ENCODE measurements around the gene FARP1. TPM values are rescaled to one million over a fixed set of nuclear protein-coding genes. Genes with fewer than 3 reads are reported as not detected.

FARP1 gene
- total and polyA plus RNA-seq, 2 of the 8 experiments (the other 6 are each of a cell fraction or from before 2014, with no cell fraction given) = 24.7 to 104 TPM

GRCh38 chr13:98492335-98493041, 349.6 kb downstream of the FARP1 start:
- Histone ChIP-seq H3K27ac (ENCODE audit: low read depth, low read length) (no peak overlapping the region), H2BK12ac (ENCODE audit: low read depth, low read length) (no peak overlapping the region; the same call in 1 of the 2 replicates), H4K20me1 (replicated peaks in 1 of 2; ENCODE audit: control insufficient read depth in 1 of 2, insufficient read depth in 2 of 2, low read length in 2 of 2) (peaks cover 12 to 28% of the 10 kb centered on the region in 2 experiments), H3K79me1 (ENCODE audit: low read depth, low read length) (peaks cover 24% of the 10 kb centered on the region), H3K23me2 (ENCODE audit: low read depth, low read length) (no peaks in the 10 kb centered on the region), H4K91ac (replicated peaks; ENCODE audit: insufficient read length, low read length) (no peak overlapping the region), H4K8ac (ENCODE audit: extremely low read depth, insufficient read depth, low read length) (no peak overlapping the region), H2AFZ (ENCODE audit: low read length) (no peak overlapping the region), H2BK5ac (ENCODE audit: low read depth, low read length) (no peak overlapping the region), H3K23ac (ENCODE audit: insufficient read length) (no peak overlapping the region), H3K9ac (replicated peaks in 1 of 4; ENCODE audit: extremely low read depth in 1 of 4, low read depth in 3 of 4, low read length in 3 of 4) (no peak overlapping the region), H3K27me3 (replicated peaks in 1 of 4; ENCODE audit: control insufficient read depth in 3 of 4, extremely low read depth in 1 of 4, insufficient read depth in 3 of 4, low read length in 3 of 4) (no peaks in the 10 kb centered on the region), H2BK15ac (ENCODE audit: low read length) (no peak overlapping the region), H3K4me3 (ENCODE audit: extremely low read depth in 1 of 4, insufficient read depth in 2 of 4, low read depth in 3 of 4, low read length in 4 of 4) (peak overlapping the region in 1 of 4 experiments; percentile 5; a peak in 2 of 8 replicates), H3K18ac (ENCODE audit: extremely low read depth, low read length) (no peak overlapping the region), H3K4me1 (replicated peaks in 1 of 4; ENCODE audit: control insufficient read depth in 3 of 4, insufficient read depth in 4 of 4, low read length in 3 of 4) (peaks cover 11 to 25% (median 23%) of the 10 kb centered on the region in 4 experiments), H3K9me3 (ENCODE audit: insufficient read depth in 2 of 2, low read depth in 1 of 2, low read length in 1 of 2) (no peaks in the 10 kb centered on the region), H3K4me2 (ENCODE audit: insufficient read depth in 1 of 2, low read depth in 2 of 2, low read length in 2 of 2) (peak overlapping the region; percentile 38 to 51; a peak in 3 of 4 replicates), H3K36me3 (ENCODE audit: control insufficient read depth in 2 of 4, insufficient read depth in 4 of 4, low read length in 3 of 4) (no peaks in the 10 kb centered on the region), H4K5ac (ENCODE audit: insufficient read length, low read depth, low read length) (peak overlapping the region; percentile 55), H3K79me2 (ENCODE audit: control insufficient read depth in 1 of 2, insufficient read depth in 2 of 2, low read length in 2 of 2) (peaks cover 0 to 94% of the 10 kb centered on the region in 2 experiments; a peak in 3 of 4 replicates), H2BK20ac (ENCODE audit: low read length) (no peak overlapping the region), H2BK120ac (replicated peaks; ENCODE audit: low read depth, low read length) (no peak overlapping the region), H3K56ac (replicated peaks; ENCODE audit: insufficient read length, low read depth, low read length) (no peak overlapping the region), H3K14ac (ENCODE audit: insufficient read length) (no peak overlapping the region), H3K4ac (replicated peaks; ENCODE audit: insufficient read length, low read depth, low read length) (no peak overlapping the region), H2AK5ac (ENCODE audit: low read depth, low read length) (no peak overlapping the region)
- POLR2A ChIA-PET (ENCODE audit: partially characterized antibody) = interaction anchor here (0.8 to 1.1 kb wide), 4 partner anchors 9 to 176 kb away, joined by 3 to 4 read pairs (median 3); no protein-coding TSS in a partner anchor
- CTCF ChIA-PET (ENCODE audit: partially characterized antibody) = interaction anchor here (0.7 to 1.3 kb wide), 3 partner anchors 9 to 179 kb away, joined by 3 read pairs; no protein-coding TSS in a partner anchor
- DNase-seq (ENCODE audit: low read depth in 1 of 2, low spot score in 2 of 2) (no peak), FAIRE-seq (no peak)
- 29% methylated on average over 6 of the region's 6 CpGs; no CpG with 5 or more reads in 1 of the 2 experiments for WGBS, 2 experiments (ENCODE audit: extremely low coverage in 1 of 2, insufficient coverage in 1 of 2, insufficient read length in 1 of 2, insufficient replicate concordance in 2 of 2, low coverage in 1 of 2, low lambda C conversion rate in 2 of 2, missing lambda C conversion rate in 1 of 2)
- TF ChIP-seq SRF (IDR thresholded peaks at IDR 0.05; ENCODE audit: low read depth, low read length) (no peak), RAD21 (IDR thresholded peaks at IDR 0.05 in 1 of 2, conservative IDR thresholded peaks at IDR 0.05 in 1 of 2; ENCODE audit: low read depth in 2 of 2, low read length in 2 of 2) (no peak), EGR1 (IDR thresholded peaks at IDR 0.05; ENCODE audit: borderline replicate concordance, low read depth, low read length) (no peak), MAFK (IDR thresholded peaks at IDR 0.05; ENCODE audit: low read depth, low read length) (no peak), BRCA1 (IDR thresholded peaks at IDR 0.05; ENCODE audit: low read depth, low read length) (no peak), POU5F1 (IDR thresholded peaks at IDR 0.05; ENCODE audit: low read depth, low read length) (no peak), KDM1A (IDR thresholded peaks at IDR 0.05; ENCODE audit: borderline replicate concordance, low read length) (0 out of 2 replicates have a peak, but pooled peaks have one; percentile 27), SP4 (IDR thresholded peaks at IDR 0.05; ENCODE audit: low read length) (no peak), FOSL1 (IDR thresholded peaks at IDR 0.05; ENCODE audit: insufficient read depth, low read depth, low read length) (no peak), CTCF (IDR thresholded peaks at IDR 0.05; ENCODE audit: control extremely low read depth in 1 of 3, insufficient read depth in 1 of 3, low read depth in 1 of 3, low read length in 3 of 3) (no peak)

All from H1 (cell line).